T-helper 17 cell (primary cell): ENCODE data around the gene ROGDI. TPM values are rescaled to one million over a fixed set of nuclear protein-coding genes. Genes with fewer than 3 reads are reported as not detected.

Experiments used
- total RNA-seq, 4 donors: library from RNA in 2 of 4; stranded (reverse) in 2 of 4; gene quantifications; one replicate each; pipeline ENCODE4 v1.2.3 and lab custom pipeline; 2022 to 2026

The ROGDI gene
- total RNA-seq, 2 donors from 2014 or later = 15.0 to 21.2 TPM

Other genes with a start within 250 kb of the ROGDI start
- gene C16orf96, start 246.3 kb downstream of the ROGDI start, total RNA-seq = under 1 TPM; 0.08 to 0.20 TPM
- gene UBALD1, start 187.7 kb downstream of the ROGDI start, total RNA-seq = 10 to 100 TPM; 25.8 to 26.6 TPM
- 10 to 100 TPM; 69.3 to 74.7 TPM for gene MGRN1, start 177.8 kb downstream of the ROGDI start, total RNA-seq
- 10 to 100 TPM; 44.7 to 49.6 TPM for gene NUDT16L1, start 109.1 kb downstream of the ROGDI start, total RNA-seq
- 10 to 100 TPM; 15.6 to 20.0 TPM for gene ANKS3, start 68.4 kb downstream of the ROGDI start, total RNA-seq
- not detected for gene DNAAF8, start 68.1 kb downstream of the ROGDI start, total RNA-seq
- gene ZNF500, start 35.5 kb downstream of the ROGDI start, total RNA-seq = 10 to 100 TPM; 10.1 to 15.8 TPM
- gene SEPTIN12, start 14.3 kb downstream of the ROGDI start, total RNA-seq = not detected
- gene SMIM22, start 7.3 kb downstream of the ROGDI start, total RNA-seq = not detected
- 100 to 1,000 TPM in 1 of 2 donors, 10 to 100 TPM in 1; 91.9 to 108 TPM for gene GLYR1, start 44.7 kb upstream of the ROGDI start, total RNA-seq
- gene UBN1, start 44.8 kb upstream of the ROGDI start, total RNA-seq = 10 to 100 TPM; 47.5 to 69.8 TPM
- not detected for gene PPL, start 134.5 kb upstream of the ROGDI start, total RNA-seq
- gene SEC14L5, start 155.7 kb upstream of the ROGDI start, total RNA-seq = 10 to 100 TPM in 1 of 2 donors, under 1 TPM in 1; 0.45 to 13.9 TPM
- gene NAGPA, start 231.3 kb upstream of the ROGDI start, total RNA-seq = 10 to 100 TPM; 25.8 to 36.1 TPM